Stimulated activated CD8-positive, alpha-beta memory T cell treated with anti-CD3 and anti-CD28 coated beads, Interleukin-12 subunit alpha, Interleukin-12 subunit beta, amount 100 ng/mL, for 4 hours (primary cell): ENCODE measurements around the gene ODF2L.
"Not testable (repeated sequence)": the region's sequence is repeated elsewhere in the genome, so short reads cannot be mapped to it uniquely, and the experiment has no call there.

ENCODE experiments used
- DNase-seq: peaks from one replicate; pipeline ENCODE4 v3.0.0-alpha.2; 2020; ENCODE audit warnings: low read depth

The ODF2L gene

GRCh38 chr1:86387916-86388627, 8.1 kb downstream of the ODF2L start:
- DNase-seq = no peak

- no peak for DNase-seq
These were observed 13.2 kb downstream of the ODF2L start for GRCh38 chr1:86382878-86383277.

GRCh38 chr1:86381223-86381622, 14.9 kb downstream of the ODF2L start:
- no peak for DNase-seq

- no peak for DNase-seq
These were observed 15.8 kb downstream of the ODF2L start for GRCh38 chr1:86380257-86380861.

GRCh38 chr1:86378813-86379212, 17.3 kb downstream of the ODF2L start:
- DNase-seq = no peak

- DNase-seq = no peak
These were observed 18.8 kb downstream of the ODF2L start for GRCh38 chr1:86377341-86377740.

- no peak for DNase-seq
These were observed 20.4 kb downstream of the ODF2L start for GRCh38 chr1:86375688-86376087.

GRCh38 chr1:86370601-86371022, 25.5 kb downstream of the ODF2L start:
- DNase-seq = no peak

- DNase-seq = no peak
These were observed 30.2 kb downstream of the ODF2L start for GRCh38 chr1:86365896-86366295.

- no peak for DNase-seq
These were observed 33.3 kb downstream of the ODF2L start for GRCh38 chr1:86362807-86363206.

- DNase-seq = no peak
These were observed 38.3 kb downstream of the ODF2L start for GRCh38 chr1:86357796-86358195.

GRCh38 chr1:86356247-86356646, 39.9 kb downstream of the ODF2L start:
- DNase-seq = no peak

GRCh38 chr1:86352086-86352485, 44.0 kb downstream of the ODF2L start:
- no peak for DNase-seq

GRCh38 chr1:86350230-86350629, 45.9 kb downstream of the ODF2L start:
- DNase-seq = not testable (repeated sequence)

GRCh38 chr1:86346388-86346787, 49.7 kb downstream of the ODF2L start:
- no peak for DNase-seq

- DNase-seq = no peak
These were observed 51.1 kb downstream of the ODF2L start for GRCh38 chr1:86345042-86345441.

GRCh38 chr1:86339906-86340305, 56.2 kb downstream of the ODF2L start:
- no peak for DNase-seq

GRCh38 chr1:86339014-86339812, 56.9 kb downstream of the ODF2L start:
- no peak for DNase-seq

GRCh38 chr1:86335916-86336315, 60.2 kb downstream of the ODF2L start:
- no peak for DNase-seq

- DNase-seq = no peak
These were observed 70.9 kb downstream of the ODF2L start for GRCh38 chr1:86325264-86325663.

- DNase-seq = no peak
These were observed 71.8 kb downstream of the ODF2L start for GRCh38 chr1:86324130-86324822.

- no peak for DNase-seq
These were observed 73.9 kb downstream of the ODF2L start for GRCh38 chr1:86322241-86322640.
